GM12878 (cell line): ENCODE results near the gene LYSMD2. TPM values are rescaled to one million over a fixed set of nuclear protein-coding genes. Genes with fewer than 3 reads are reported as not detected.

Experiments used
- ATAC-seq: fragments of 200-7000 bp; cut with Tn5 transposase; 3 replicates; pipeline ENCODE4 v1.9.1; 2020; ENCODE audit warnings: mild to moderate bottlenecking, moderate library complexity
- BruUV-seq: library from RNA; stranded (reverse); fragments of 400-500 nt; replicated peaks from 2 replicates; lab custom pipeline; 2021; lab: Mats Ljungman, UMichigan
- CTCF ChIA-PET: fragments of 300-600 bp; sonication (Branson Sonifier 250); formaldehyde crosslinking; extraction: SDS; loops from one replicate; lab custom pipeline; 2021; ENCODE audit warnings: inconsistent platforms; lab: Yijun Ruan, JAX
- POLR2A ChIA-PET: fragments of 350-600 bp; formaldehyde crosslinking; extraction: SDS; loops from one replicate; lab custom pipeline; 2021; ENCODE audit warnings: inconsistent platforms; lab: Charles Lee
- RAD21 ChIA-PET: fragments of 300-600 bp; sonication (Branson Sonifier 250); formaldehyde crosslinking; loops from one replicate; lab custom pipeline; 2023; ENCODE audit warnings: antibody characterized with exemption; ENCODE audit not compliant: unreplicated experiment; lab: Charles Lee
- SMC1A ChIA-PET: fragments of 300-600 bp; sonication (Branson Sonifier 250); formaldehyde crosslinking; loops from one replicate; lab custom pipeline; 2023; ENCODE audit not compliant: unreplicated experiment, uncharacterized antibody; lab: Charles Lee
- DNase-seq: peaks from one replicate; pipeline ENCODE4 v3.0.0-alpha.2; 2011; ENCODE audit warnings: low read depth, low spot score
- FAIRE-seq: peaks from 3 replicates; lab custom pipeline; 2011; peaks lifted over from hg19 to GRCh38; lab: Jason Lieb, UNC
- H2AFZ ChIP-seq: 2 replicates; pipeline ENCODE4 v1.6.0; 2011; ENCODE audit warnings: low read depth, low read length, control low read depth; ENCODE audit not compliant: control insufficient read depth
- H3K27ac ChIP-seq: 2 replicates; pipeline ENCODE4 v1.5.1; 2011; ENCODE audit warnings: control low read depth; ENCODE audit not compliant: control insufficient read depth, insufficient read depth
- H3K27me3 ChIP-seq, 2 experiments: replicated peaks in 1 of 2; 2 replicates each; pipeline versions ENCODE4 v1.6.0 to v1.6.1; 2011; ENCODE audit warnings: low read length in 1 of 2; ENCODE audit not compliant: control insufficient read depth in 2 of 2, insufficient read depth in 2 of 2
- H3K36me3 ChIP-seq, 2 experiments: 2 replicates each; pipeline ENCODE4 v1.5.1; 2011; ENCODE audit warnings: low read length in 1 of 2; ENCODE audit not compliant: control insufficient read depth in 2 of 2, insufficient read depth in 2 of 2
- H3K4me1 ChIP-seq: 2 replicates; pipeline ENCODE4 v1.6.1; 2011; ENCODE audit warnings: mild to moderate bottlenecking, low read length, moderate library complexity, mixed read lengths; ENCODE audit not compliant: control insufficient read depth, insufficient read depth
- H3K4me2 ChIP-seq: 2 replicates; pipeline ENCODE4 v1.6.0; 2011; ENCODE audit warnings: control low read depth; ENCODE audit not compliant: control insufficient read depth, insufficient read depth
- H3K4me3 ChIP-seq: fragments of 200-600 bp; sonication (generic); 2 replicates; pipeline ENCODE4 v1.5.1; 2016
- H3K79me2 ChIP-seq: 2 replicates; pipeline ENCODE4 v1.6.0; 2011; ENCODE audit warnings: low read length; ENCODE audit not compliant: control insufficient read depth, insufficient read depth
- H3K9ac ChIP-seq: 2 replicates; pipeline ENCODE4 v1.8.0; 2011; ENCODE audit warnings: low read length, control low read depth, mixed read lengths; ENCODE audit not compliant: control insufficient read depth, insufficient read depth
- H3K9me3 ChIP-seq: replicated peaks from 3 replicates; pipeline ENCODE4 v1.5.1; 2011; ENCODE audit warnings: mild to moderate bottlenecking, low read length; ENCODE audit not compliant: control insufficient read depth, insufficient read depth
- H4K20me1 ChIP-seq: 2 replicates; pipeline ENCODE4 v1.6.0; 2011; ENCODE audit not compliant: control insufficient read depth, insufficient read depth
- FOS ChIP-seq: IDR thresholded peaks from 3 replicates; pipeline ENCODE4 v1.6.1; 2011; ENCODE audit warnings: borderline replicate concordance; ENCODE audit not compliant: insufficient read length; ENCODE audit errors: extremely low read depth
- FOXK2 ChIP-seq: fragments of 450-650 bp; IDR thresholded peaks from 2 replicates; pipeline ENCODE4 v1.6.1; 2017; ENCODE audit warnings: mild to moderate bottlenecking, moderate library complexity
- GABPA ChIP-seq: IDR thresholded peaks from 2 replicates; pipeline ENCODE4 v1.6.1; 2014; ENCODE audit warnings: antibody characterized with exemption, low read depth, mild to moderate bottlenecking, inconsistent platforms
- HDAC2 ChIP-seq: fragments of 200-600 bp; sonication (generic); IDR thresholded peaks from 2 replicates; pipeline ENCODE4 v1.6.1; 2017
- HDGF ChIP-seq: fragments of 450-650 bp; IDR thresholded peaks from 2 replicates; pipeline ENCODE4 v1.6.1; 2016; ENCODE audit warnings: antibody characterized with exemption
- IKZF2 ChIP-seq, 2 experiments: fragments of 450-650 bp; IDR thresholded peaks; 2 replicates each; pipeline ENCODE4 v1.6.1; 2017; ENCODE audit warnings: mild to moderate bottlenecking in 2 of 2, moderate library complexity in 2 of 2
- IRF3 ChIP-seq: fragments of 450-650 bp; IDR thresholded peaks from 2 replicates; pipeline ENCODE4 v1.6.1; 2014; ENCODE audit warnings: mild to moderate bottlenecking
- KDM1A ChIP-seq: fragments of 200-600 bp; sonication (generic); IDR thresholded peaks from 2 replicates; pipeline ENCODE4 v1.6.1; 2016; ENCODE audit warnings: borderline replicate concordance
- LARP7 ChIP-seq: fragments of 450-650 bp; IDR thresholded peaks from 2 replicates; pipeline ENCODE4 v1.6.1; 2017; ENCODE audit warnings: mild to moderate bottlenecking
- MTA3 ChIP-seq: IDR thresholded peaks from 2 replicates; pipeline ENCODE4 v1.6.1; 2012; ENCODE audit warnings: low read length, inconsistent platforms, borderline replicate concordance
- NBN ChIP-seq: fragments of 450-650 bp; IDR thresholded peaks from 2 replicates; pipeline ENCODE4 v1.6.1; 2016
- PKNOX1 ChIP-seq: fragments of 450-650 bp; IDR thresholded peaks from 2 replicates; pipeline ENCODE4 v1.6.1; 2016; ENCODE audit warnings: mild to moderate bottlenecking
- PML ChIP-seq: IDR thresholded peaks from 2 replicates; pipeline ENCODE4 v1.6.1; 2012; ENCODE audit warnings: low read length, inconsistent platforms
- RB1 ChIP-seq: fragments of 450-650 bp; formaldehyde crosslinking; IDR thresholded peaks from 2 replicates; pipeline ENCODE4 v1.6.1; 2017; ENCODE audit warnings: mild to moderate bottlenecking, borderline replicate concordance
- SMC3 ChIP-seq: IDR thresholded peaks from 2 replicates; pipeline ENCODE4 v1.6.1; 2011; ENCODE audit warnings: low read length, improper control_type of control experiment, borderline replicate concordance
- SREBF1 ChIP-seq: IDR thresholded peaks from 2 replicates; pipeline ENCODE4 v1.6.1; 2012; ENCODE audit warnings: mild to moderate bottlenecking, low read length
- USF1 ChIP-seq: IDR thresholded peaks from 2 replicates; pipeline ENCODE4 v1.6.1; 2011; ENCODE audit warnings: borderline replicate concordance, low read depth, mild to moderate bottlenecking, moderate library complexity, mixed read lengths, low read length; ENCODE audit not compliant: insufficient read depth; ENCODE audit errors: extremely low read length
- YY1 ChIP-seq: IDR thresholded peaks from 2 replicates; pipeline ENCODE4 v1.6.1; 2011; ENCODE audit warnings: low read depth, mild to moderate bottlenecking, low read length
- WGBS: methylation state at CpG from one replicate; pipeline ENCODE4 v1.1.6; 2016; ENCODE audit warnings: low lambda C conversion rate; ENCODE audit not compliant: insufficient replicate concordance, insufficient coverage; ENCODE audit errors: missing lambda C conversion rate; 5-methylcytosine and 5-hydroxymethylcytosine counted together
- in situ Hi-C: fragments of 300-500 bp; cut with MboI; formaldehyde crosslinking; loops from 9 replicates; pipeline ENCODE4 v1.14.3; 2018; ENCODE audit warnings: mixed read lengths
- intact Hi-C: fragments of 100-400 bp; cut with micrococcal nuclease; formaldehyde crosslinking; loops from one replicate; pipeline ENCODE4 v1.14.2; 2022; ENCODE audit not compliant: unreplicated experiment
- polyA plus RNA-seq, 11 experiments: library from polyadenylated mRNA; depleted of rRNA in 4 of 11; unstranded in 6 of 11; stranded (reverse) in 5 of 11; fragments of >200 nt; fragmentation: Nextera tagmentation in 4 of 11; fragmentation: Illumina TruSeq in 1 of 11; extraction: Ambion mirVana in 4 of 11; extraction: Trizol in 1 of 11; gene quantifications; 1 replicate in 1 of 11; 2 replicates in 10 of 11; pipeline versions ENCODE4 v1.2.1 to v1.2.3, GENCODE V29; 2011 to 2016; ENCODE audit warnings: inconsistent platforms in 2 of 11, missing spikeins in 2 of 11, low read depth in 1 of 11
- total RNA-seq, 4 experiments: library from RNA; depleted of rRNA in 3 of 4; stranded (reverse); fragments of >200 nt in 3 of 4; fragmentation: Illumina TruSeq in 1 of 4; extraction: Trizol in 1 of 4; gene quantifications; 2 replicates each; pipeline versions ENCODE4 v1.2.1 to v1.2.3, GENCODE V29; 2013 to 2021

The LYSMD2 gene
- total and polyA plus RNA-seq, 10 of the 15 experiments (the other 5 are each of a cell fraction or from before 2014, with no cell fraction given) = 30.5 to 61.3 (median 45.4) TPM

- SMC1A ChIA-PET = interaction anchor here (1.7 kb wide), 1 partner anchor 79 kb away, joined by 4 read pairs; no protein-coding TSS in a partner anchor
- DNase-seq (no peak), ATAC-seq (no peak), FAIRE-seq (no peak)
- no peaks in the 10 kb centered on the region for H3K4me1 ChIP-seq
- CTCF ChIA-PET = interaction anchor here (0.7 to 1.4 kb wide), 2 partner anchors 11 to 80 kb away, joined by 3 to 4 read pairs; no protein-coding TSS in a partner anchor
- H3K9ac ChIP-seq = no peak overlapping the region
- H3K36me3 ChIP-seq = no peaks in the 10 kb centered on the region
- TF ChIP-seq GABPA = no peak
- TF ChIP-seq MTA3 = no peak
- TF ChIP-seq PML = no peak
- TF ChIP-seq RB1 = no peak
- TF ChIP-seq FOS = no peak
- TF ChIP-seq FOXK2 = no peak
- TF ChIP-seq SREBF1 = no peak
- TF ChIP-seq SMC3 = no peak
- TF ChIP-seq IKZF2 (IDR thresholded peaks at IDR 0.05) = no peak
- TF ChIP-seq USF1 = no peak
- TF ChIP-seq KDM1A = no peak
- no peak for TF ChIP-seq HDAC2
- TF ChIP-seq PKNOX1 = no peak
- TF ChIP-seq NBN = no peak
- TF ChIP-seq LARP7 = no peak
- no peak for TF ChIP-seq YY1
- TF ChIP-seq HDGF = no peak
- no peak for TF ChIP-seq IRF3
- 93% methylated on average over 2 of the region's 2 CpGs for WGBS
- H3K4me3 ChIP-seq = no peak overlapping the region
- in situ Hi-C loops = no loop called here
- RAD21 ChIA-PET = no interaction called here
- H3K27ac ChIP-seq = no peak overlapping the region
- H2AFZ ChIP-seq = no peak overlapping the region
- no peaks in the 10 kb centered on the region; the same call in 2 of the 3 replicates for H3K9me3 ChIP-seq
- no peak overlapping the region for H3K4me2 ChIP-seq
- no peaks in the 10 kb centered on the region for H3K27me3 ChIP-seq
- no peaks in the 10 kb centered on the region for H3K79me2 ChIP-seq
- POLR2A ChIA-PET = no interaction called here
- no TSS peak for BruUV-seq
- intact Hi-C loops = no loop called here
- H4K20me1 ChIP-seq = no peaks in the 10 kb centered on the region
Observed at GRCh38 chr15:51697163-51697562, 40.3 kb downstream of the LYSMD2 start.
